T follicular helper cell (primary cell): ENCODE measurements around the gene C20orf141.
"Not testable (repeated sequence)": the region's sequence is repeated elsewhere in the genome, so short reads cannot be mapped to it uniquely, and the experiment has no call there.

ENCODE experiments used
- DNase-seq: peaks from one replicate; pipeline ENCODE4 v3.0.0-alpha.2; 2020; ENCODE audit warnings: low read depth

The C20orf141 gene

DNA sequence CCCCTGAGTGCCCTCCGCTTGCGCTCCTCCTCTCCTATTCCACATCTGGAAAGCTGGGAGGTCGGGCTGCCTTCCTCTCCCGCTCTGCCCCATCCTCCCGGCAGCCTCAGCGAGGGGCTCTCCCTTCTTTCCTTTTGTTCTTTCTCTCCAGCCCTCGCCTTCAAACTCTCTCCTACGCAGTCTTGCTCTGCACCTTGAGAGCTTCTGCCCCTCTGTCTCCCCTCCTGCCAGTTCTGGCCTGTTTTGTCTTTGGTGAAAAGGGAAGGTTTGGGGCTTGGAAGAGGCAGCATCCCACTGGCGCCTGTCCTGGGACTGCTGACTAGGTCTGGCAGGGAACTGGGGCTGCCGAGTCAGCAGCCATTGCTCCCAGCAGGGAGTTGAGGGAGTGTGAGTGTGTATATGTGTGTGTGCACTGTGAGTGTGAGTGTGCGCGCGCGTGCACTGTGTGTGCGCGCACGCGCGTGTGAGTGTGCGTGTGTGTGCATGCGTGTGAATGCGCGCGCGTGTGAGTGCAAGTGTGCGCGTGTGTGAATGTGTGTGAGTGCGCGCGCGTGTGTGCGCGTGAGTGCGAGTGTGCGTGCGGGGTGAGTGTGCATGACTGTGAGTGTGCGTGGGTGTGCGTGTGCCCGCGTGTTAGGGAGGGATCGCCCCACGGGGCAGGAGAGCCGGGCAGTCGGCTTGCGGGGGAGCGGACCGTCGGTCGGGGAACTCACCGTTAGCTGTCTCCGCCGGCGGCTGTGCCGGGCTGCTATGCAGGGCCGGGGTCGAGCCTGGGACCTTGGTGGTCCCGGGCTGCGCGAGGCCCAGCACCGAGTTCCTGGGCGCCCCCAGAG is 14.9 kb upstream of the C20orf141 start:
- no peak for DNase-seq

DNA sequence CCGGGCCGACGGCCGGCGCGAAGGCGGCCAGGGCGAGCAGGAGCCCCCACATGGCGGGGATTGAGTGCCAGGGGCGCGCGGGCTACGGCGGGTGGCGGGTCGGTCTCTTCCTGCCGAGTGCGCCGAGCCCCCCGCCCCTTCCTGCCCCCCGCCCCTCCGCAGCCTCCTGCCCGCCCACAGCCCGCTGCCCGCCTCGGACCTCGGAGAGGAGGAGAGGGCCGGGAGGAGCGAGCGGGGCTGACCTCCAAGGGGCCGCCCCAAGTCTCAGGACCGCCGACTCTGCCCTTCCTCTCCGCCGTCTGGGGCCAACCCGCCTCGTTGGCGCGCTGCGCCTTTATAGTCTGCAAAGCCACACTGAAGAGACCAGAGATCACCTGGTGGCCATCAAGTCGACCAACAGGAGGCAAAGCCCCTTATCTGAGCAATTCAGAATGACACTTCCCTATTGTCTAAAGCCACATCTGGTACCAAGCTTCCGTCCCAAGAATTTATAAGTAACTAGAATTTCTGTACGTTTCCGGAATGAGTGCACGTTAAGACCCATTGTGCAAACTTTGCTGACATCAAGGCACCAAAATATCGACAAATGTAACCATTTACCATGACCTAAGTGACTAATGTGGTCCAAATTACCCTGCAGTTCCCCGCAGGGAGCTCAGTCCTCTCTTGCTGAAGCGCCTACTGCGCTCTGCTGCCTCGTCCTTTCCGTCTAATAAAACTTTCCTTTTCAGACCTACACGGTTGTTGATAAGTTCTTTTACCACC is 14.1 kb upstream of the C20orf141 start, which contains the start of gene CPXM1:
CPXM1 (minus strand) TSS at position 107 of the 765 bp plus-strand sequence; CDS start at position 52, 55 bp downstream.
- DNase-seq: no peak

DNA sequence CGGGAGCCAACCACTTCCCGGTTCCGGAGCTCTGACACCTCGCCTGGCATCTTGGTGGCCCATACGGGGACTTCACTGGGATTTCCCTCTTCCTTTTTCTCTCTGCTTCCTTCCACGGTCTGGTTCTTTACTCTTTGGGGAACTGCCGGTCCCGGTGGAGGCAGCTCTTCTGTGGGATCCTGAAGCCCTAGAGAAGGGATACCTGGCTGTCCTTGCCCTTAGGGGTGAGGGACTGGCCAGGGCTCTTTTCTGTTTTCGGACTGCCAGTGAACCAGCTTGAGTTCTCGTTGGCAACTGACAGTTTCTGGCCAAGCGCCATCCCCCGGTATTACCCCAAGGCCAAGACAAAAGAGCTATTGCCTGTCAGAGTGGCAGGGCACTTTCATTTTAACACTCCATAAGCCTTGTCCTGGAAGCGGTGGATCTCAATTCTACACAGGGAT is 13.5 kb upstream of the C20orf141 start:
- no peak for DNase-seq

DNA sequence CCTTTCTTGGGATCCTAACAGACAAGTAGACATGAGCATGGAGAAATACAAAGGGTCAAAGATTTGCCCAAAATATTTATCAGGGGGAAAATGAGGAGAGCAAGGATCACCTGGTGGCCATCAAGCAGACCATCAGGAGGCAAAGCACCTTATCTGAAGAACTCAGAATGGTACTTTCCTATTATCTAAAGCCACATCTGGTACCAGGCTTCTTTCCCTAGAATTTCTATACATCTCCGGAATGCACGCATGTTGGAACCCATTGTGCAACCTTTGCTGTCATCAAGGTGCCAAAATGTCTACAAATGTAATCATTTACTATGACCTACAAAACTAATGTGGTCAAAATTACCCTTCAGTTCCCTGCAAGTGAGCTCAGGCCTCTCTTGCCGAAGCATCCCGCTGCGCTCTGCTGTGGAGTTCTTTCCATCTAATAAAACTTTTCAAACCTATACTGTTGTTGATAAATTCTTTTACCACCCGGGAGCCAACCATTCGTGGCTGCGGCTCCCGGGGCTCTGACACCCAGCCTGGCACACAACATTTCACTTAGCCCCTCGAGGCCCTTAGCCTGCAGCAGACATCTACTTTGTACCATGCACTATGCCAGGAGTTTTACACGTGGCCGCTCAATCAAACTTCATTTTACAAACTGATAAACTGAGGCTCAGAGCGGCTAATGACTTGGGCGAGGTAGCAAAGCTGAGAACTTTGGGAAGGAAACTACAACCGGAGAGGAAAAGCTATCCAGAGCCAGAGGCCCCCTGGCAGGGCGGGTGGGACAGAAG is 10.6 kb upstream of the C20orf141 start:
- DNase-seq: no peak

DNA sequence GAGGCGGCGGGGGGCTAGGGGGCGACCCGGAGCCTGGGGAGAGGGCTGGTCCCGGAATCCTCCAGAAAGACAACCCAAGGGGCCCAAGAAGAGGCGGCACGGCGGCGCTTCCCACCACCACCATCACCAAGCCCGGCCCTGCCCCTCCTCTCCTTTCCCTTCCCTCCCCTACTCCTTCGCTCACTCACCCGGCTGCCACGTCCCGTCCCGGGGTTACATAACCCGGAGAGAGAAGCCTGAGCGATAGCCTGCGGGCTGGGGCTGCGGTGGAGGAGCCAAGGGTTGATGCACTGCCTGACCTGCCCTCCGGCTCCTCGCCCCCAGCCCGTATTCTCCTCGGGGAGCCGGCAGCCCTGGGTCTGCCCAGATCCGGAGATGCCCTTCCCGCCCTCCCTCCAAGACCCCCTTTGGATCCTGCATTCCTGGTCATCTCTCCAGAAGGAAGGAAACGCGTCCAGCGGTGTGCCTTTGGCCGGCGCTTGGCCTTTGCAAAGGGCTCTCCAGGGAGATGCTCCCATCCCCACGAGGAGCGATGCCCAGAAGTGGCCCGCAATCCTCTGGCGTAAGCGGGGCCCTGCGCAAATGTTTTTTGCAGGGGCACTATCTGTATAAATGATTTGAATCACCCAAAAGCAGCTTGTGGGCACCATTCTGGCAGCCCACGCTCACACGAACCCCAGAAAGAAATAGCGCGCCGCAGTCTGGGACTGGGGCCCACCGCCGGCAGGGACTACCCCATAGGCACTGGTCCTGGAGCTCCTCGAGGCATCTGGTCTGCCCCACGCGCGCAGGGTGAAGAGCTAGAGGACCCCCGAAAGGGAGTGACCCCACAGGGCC is 9.7 kb upstream of the C20orf141 start:
- no peak for DNase-seq

DNA sequence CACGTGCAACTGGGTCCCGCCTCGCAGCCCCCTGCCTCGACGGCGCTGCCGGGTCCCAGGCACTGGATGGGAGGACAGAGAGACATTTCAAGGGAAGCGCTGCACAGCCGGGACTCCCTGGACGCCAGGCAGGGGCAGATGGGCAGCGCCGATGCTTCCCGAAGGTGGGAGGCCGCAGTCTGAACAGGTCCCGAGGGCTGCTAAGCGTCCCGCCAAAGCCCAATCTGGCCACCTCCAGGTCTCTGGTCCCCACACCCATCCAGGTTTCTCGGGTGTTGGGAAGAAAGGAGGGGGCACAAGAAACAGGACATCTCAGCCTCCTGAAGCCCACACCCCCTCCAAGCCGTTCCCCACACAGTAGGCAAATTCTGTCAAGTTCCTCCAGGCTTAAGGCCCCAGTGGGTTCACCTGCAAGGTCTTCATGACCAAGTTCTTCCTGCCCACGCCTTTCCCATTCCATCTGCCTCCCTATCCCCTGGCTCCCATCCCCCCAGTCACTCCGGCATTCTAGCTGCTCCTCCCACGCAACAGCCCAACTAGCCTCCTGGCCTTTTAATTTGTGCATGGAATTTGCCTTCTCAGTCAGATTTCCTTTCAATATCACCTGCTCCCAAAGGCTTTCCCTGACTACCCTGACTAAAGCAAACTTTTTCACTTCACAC is 9.0 kb upstream of the C20orf141 start:
- DNase-seq: no peak

DNA sequence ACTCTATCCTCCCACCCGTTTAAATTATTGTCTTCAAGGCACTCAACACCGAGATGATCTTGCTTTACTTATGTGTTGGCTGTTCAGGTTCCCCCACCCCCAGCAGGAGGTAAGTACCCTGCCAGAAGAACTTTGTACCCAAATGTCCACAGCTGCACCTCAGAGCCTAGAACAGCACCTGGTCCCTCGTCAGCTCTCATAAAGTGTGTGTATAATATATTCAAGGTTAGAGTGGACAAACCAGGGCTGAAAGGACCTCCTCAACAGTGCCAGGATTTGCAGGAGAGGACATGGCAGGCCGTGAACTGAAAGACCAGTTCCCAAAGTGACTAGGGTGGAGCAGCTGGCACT is 8.5 kb upstream of the C20orf141 start:
- no peak for DNase-seq

DNA sequence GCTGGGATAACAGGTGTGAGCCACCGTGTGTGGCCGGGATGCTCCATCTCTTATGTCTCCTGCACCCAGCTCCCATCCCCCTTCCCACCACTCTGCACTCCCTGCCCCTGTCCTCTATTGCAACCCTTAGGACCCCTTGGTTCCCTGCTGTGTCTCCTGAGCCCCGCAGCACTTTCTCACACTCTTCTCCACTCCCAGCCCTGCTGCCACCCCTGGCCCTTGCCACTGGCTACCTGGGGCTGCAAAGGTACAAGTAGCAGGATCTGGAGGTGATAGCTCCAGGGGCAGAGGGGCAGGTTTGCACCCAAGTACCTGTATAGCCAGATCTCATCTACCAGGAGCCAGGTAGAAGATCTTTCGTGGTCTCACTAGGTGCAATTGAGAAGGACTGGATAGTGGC is 7.8 kb upstream of the C20orf141 start:
- no peak for DNase-seq

DNA sequence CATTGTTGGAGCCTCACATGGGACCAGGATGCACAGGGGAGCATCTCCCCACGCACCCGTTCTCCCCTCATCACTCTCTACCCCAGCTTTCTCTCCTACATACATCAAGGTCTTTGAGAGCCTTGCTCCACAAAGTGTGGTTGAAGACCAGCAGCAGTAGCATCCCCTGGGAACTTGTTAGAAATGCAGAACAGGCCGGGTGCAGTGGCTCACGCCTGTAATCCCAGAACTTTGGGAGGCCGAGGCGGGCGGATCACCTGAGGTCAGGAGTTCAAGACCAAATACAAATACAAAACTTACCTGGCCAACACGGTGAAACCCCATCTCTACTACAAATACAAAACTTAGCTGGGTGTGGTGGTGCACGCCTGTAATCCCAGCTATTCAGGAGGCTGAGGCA is 6.9 kb upstream of the C20orf141 start:
- not testable (repeated sequence) for DNase-seq

DNA sequence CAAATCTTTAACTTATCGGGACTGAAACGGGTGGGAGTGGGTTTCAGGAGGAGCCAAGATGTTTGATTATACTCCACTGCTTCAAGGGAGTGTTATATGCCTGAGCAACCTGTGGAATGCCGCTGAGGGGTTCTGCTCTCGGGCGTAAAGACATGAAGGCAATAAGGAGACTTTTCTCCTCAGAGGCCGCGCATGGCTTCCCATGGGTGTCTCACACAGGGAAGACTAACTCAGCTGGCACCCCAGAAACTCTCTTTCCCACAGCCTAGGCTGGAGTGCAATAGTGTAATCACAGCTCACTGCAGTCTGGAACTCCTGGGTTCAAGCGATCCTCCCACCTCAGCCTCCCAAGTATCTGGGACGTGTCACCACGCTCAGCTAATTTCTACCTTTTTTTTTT is 5.1 kb upstream of the C20orf141 start:
- DNase-seq: no peak

DNA sequence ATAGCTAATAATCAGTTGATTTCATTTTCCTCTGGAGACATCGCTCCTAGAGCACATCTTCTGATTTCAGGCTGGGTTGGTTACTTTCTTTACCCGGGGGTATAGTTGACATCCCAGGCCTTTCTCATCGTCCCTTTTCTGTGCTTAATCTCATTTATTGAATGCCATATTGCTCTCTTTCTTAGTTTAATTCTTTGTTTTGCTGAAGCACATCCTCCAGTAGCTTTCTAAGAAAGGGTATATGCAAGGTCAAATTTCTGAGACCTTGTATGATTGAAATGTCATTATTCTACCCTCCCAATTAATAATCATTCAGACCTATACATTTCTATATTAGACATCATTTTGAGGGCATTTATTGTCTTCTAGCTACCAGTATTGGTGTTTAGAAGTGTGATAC is 2.6 kb upstream of the C20orf141 start:
- no peak for DNase-seq

DNA sequence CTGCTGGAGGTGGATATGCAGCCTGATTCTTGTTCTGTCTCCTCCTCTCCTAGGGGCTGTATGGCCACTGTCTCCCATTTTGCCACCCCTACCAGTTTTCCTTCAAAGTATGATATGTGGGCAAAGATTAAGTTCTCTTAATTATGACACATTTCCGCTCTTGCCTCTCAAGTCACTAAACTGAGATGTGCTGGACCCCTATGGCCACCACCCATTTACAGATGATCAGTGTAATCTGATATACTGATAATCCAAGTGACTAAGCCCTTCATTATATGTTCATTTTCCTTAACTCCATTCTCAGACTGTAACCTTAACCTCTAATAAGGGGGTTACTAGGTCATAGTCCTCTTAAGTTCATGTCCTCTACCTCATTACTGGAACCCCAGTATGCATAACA is 711 bp upstream of the C20orf141 start:
- no peak for DNase-seq

DNA sequence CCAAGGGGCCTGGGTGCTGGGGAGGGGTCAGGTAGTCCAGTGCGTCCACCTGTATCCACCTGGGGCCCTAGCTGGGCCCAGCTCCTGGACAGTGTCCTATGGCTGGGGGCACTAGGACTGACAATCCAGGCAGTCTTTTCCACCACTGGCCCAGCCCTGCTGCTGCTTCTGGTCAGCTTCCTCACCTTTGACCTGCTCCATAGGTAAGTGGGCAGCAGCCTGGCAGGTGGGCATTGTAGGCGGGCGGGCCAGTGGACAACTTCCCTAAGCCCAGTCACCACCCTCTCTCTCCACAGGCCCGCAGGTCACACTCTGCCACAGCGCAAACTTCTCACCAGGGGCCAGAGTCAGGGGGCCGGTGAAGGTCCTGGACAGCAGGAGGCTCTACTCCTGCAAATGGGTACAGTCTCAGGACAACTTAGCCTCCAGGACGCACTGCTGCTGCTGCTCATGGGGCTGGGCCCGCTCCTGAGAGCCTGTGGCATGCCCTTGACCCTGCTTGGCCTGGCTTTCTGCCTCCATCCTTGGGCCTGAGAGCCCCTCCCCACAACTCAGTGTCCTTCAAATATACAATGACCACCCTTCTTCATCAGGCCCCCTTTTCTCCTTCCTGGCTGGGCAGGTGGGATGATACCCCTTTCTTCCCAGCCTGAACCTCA is 584 bp downstream of the C20orf141 start:
- no peak for DNase-seq

DNA sequence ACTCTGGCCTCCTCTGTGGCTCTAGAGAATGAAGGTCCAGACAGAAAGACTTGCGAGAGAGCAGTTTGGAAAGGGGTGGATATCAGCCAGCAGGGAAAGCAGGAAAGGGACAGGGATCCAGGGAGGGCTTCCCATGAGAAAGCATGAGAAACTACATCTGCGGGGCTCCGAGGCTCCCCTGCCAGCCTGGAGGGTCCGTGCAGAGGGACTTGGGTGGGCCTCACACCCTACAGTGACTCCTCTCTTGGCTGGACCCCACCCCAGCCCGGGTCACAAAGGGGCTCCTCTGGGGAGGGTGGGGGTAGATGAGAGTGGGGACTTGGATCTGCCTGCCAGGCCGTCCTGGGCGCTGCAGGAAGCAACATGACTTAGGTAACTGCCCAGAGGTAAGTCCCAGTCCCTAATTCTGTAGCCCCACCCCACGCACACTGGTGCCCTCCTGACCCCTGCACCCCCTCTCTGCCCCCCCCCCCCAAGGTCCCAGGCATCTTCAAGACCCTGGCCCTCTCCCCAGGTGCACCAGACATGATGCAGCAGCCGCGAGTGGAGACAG is 1.3 kb downstream of the C20orf141 start, which contains the start of gene TMEM239:
TMEM239 (plus strand) TSS at position 335 of the 553 bp plus-strand sequence; CDS start at position 526, 191 bp downstream.
- DNase-seq: no peak

DNA sequence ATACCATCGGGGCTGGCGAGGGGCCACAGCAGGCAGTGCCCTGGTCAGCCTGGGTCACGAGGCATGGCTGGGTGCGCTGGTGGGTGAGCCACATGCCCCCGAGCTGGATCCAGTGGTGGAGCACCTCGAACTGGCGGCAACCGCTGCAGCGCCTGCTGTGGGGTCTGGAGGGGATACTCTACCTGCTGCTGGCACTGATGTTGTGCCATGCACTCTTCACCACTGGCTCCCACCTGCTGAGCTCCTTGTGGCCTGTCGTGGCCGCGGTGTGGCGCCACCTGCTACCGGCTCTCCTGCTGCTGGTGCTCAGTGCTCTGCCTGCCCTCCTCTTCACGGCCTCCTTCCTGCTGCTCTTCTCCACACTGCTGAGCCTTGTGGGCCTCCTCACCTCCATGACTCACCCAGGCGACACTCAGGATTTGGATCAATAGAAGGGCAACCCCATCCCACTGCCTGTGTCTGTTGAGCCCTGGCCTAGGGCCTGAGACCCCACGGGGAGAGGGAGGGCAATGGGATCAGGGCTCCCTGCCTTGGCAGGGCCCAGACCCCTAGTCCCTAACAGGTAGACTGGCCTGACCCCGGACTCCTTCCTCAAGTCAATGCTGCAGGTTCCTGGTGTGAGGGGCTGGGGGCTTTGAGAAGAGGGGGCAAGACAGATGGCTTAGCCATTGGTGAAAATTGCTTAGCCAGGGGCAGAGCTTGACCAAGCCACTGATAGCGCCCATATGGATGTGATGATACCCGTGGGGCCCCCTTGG is 2.0 kb downstream of the C20orf141 start:
- DNase-seq: no peak

DNA sequence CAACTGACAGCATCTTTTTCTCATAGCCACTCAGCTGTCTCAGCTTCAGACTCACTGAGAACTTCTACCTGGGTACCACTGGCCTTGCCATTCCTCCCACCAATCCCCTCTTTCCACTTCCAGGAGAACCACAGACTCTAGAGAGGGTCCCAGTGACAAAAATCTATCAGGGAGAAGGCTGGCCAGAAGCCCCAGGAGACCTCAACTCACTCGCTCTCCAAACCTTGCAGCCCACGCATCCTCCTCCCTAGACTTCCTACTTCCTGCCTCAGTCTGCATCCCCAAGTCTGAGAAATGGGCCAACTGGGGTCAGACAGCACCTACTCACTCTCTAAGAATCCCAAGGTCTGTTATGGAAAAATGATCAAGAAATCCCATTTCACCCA is 2.5 kb downstream of the C20orf141 start:
- DNase-seq: no peak

DNA sequence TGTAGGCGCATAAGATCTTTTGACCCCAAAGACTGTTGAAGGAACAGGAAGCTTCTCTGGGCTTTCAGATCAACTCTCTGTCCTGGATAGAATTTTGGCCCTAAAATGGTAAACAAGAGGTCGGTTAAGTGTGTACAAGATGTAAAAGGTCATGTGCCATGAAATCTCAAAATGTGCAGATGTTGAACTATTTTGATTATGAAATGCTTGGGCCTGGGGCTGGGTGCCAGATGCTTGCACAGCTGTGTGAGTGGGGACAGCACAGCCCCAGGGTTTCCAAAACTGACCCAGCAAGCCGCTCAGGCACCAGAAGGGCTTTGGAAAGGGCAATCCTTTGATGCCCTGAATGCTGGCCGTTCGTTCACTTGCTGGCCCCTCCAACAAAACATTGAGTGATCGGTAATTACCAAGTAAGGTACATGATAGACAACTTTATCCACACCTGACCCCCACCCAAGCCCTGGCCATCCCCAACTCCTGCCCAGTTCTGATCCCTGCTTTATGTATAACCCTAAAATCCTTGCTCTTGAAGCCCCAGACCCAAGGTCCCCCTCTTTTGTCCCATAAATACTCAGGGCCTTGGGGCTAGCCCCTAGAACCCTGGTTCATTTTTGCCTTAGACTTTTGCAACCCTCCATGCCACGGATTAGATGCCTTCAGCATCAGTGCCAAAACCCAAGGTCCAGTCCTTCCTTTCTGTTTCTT is 3.3 kb downstream of the C20orf141 start:
- DNase-seq: no peak

DNA sequence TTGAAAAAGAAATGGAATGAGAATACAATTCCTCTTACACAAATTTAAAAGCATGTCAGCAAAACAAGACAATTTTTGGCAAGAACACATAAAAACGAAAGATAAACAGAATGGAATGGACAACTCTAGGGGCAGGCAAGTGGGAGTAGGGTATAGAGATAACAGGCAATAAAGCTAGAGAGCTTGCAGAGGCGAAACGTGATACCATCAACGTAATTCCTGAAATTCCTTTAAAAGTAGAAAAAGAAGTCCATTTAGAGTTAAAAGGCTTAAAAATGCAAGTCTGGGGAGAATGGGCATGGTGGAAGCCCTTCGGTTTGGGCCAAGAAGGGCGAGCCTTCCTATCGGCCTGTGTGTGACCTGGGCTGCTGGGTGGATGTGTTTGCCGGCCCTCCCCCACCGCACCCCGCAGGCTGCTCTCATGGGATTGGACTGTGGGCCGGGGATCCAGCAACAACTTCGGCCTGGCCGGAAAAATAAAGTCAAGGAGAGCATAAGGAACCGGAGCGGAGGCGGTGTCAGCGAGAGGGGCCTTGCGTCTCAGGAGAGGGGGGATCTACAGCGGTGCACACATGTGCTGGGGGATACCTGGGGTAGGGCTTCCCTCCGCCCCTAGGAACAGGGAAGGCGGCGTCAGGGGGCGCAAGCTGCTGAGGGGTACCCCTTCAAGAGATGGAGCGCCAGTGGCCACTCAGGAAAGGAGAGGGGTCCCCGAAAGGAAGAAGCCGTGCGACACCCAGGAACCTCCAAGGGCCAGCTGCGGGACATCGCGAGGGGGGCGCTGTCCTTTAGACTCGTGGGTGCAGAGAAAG is 5.5 kb downstream of the C20orf141 start:
- DNase-seq: no peak
